GM21390 (cell line): ENCODE results near the gene LY6G5B.

Experiments used
- ATAC-seq: cut with Tn5 transposase; IDR thresholded peaks from one replicate; pipeline ENCODE4 v1.9.1; 2021; ENCODE audit not compliant: unreplicated experiment

The LY6G5B gene

GRCh38 chr6:31662124-31662723 is 7.6 kb upstream of the LY6G5B start:
- no peak for ATAC-seq

- ATAC-seq: no peak
Measured at GRCh38 chr6:31663126-31663960, 6.4 kb upstream of the LY6G5B start.

- no peak for ATAC-seq
Measured at GRCh38 chr6:31663961-31664789, 5.6 kb upstream of the LY6G5B start.

GRCh38 chr6:31664790-31665500 is 4.8 kb upstream of the LY6G5B start, which contains the start of gene GPANK1:
Gene GPANK1, minus strand, starts transcription at chr6:31664997. Its CDS starts 519 bp downstream, at chr6:31664478.
- no peak for ATAC-seq

- peak; percentile 78 for ATAC-seq
Measured at GRCh38 chr6:31665501-31666336, 4.1 kb upstream of the LY6G5B start, which contains the start of gene CSNK2B. Gene CSNK2B, plus strand, starts transcription at chr6:31666080. Its CDS starts 752 bp downstream, at chr6:31666832.

- no peak for ATAC-seq
Measured at GRCh38 chr6:31666337-31666965, 3.3 kb upstream of the LY6G5B start.

GRCh38 chr6:31676322-31676903 is 6.6 kb downstream of the LY6G5B start:
- ATAC-seq: no peak

- no peak for ATAC-seq
Measured at GRCh38 chr6:31676904-31677303, 7.1 kb downstream of the LY6G5B start.

GRCh38 chr6:31677955-31678354 is 8.2 kb downstream of the LY6G5B start:
- ATAC-seq: no peak

- ATAC-seq: no peak
Measured at GRCh38 chr6:31680226-31681134, 10.7 kb downstream of the LY6G5B start, which contains the start of gene LY6G5C. Gene LY6G5C, minus strand, starts transcription at chr6:31681067. Its CDS starts 694 bp downstream, at chr6:31680373.

- ATAC-seq: no peak
Measured at GRCh38 chr6:31681135-31681671, 11.4 kb downstream of the LY6G5B start.

- no peak for ATAC-seq
Measured at GRCh38 chr6:31683591-31683990, 13.8 kb downstream of the LY6G5B start.

- no peak for ATAC-seq
Measured at GRCh38 chr6:31686483-31686882, 16.7 kb downstream of the LY6G5B start.

GRCh38 chr6:31687321-31687720 is 17.5 kb downstream of the LY6G5B start:
- ATAC-seq: no peak

- ATAC-seq: no peak
Measured at GRCh38 chr6:31687860-31688693, 18.3 kb downstream of the LY6G5B start.

- ATAC-seq: no peak
Measured at GRCh38 chr6:31689249-31690110, 19.7 kb downstream of the LY6G5B start.
